Measurements from ENCODE around the gene KIN.

- TF ChIP-seq EZH2 (IDR thresholded peaks at IDR 0.05; ENCODE audit: borderline replicate concordance, low read depth, low read length, severe bottlenecking) (no peak), CTCF (IDR thresholded peaks at IDR 0.05; ENCODE audit: borderline replicate concordance, extremely low read depth, low read length, poor library complexity, severe bottlenecking) (no peak)
Observed at GRCh38 chr10:7836571-7836970, 48.8 kb upstream of the KIN start.

Data from DND-41 (cell line).